ENCODE data around the gene ASCL3.
"Not testable (repeated sequence)": the region's sequence is repeated elsewhere in the genome, so short reads cannot be mapped to it uniquely, and the experiment has no call there.

Gene ASCL3

GRCh38 chr11:8980485-8980884, 37.7 kb upstream of the ASCL3 start:
- DNase-seq (ENCODE audit: low read depth), result no peak
- TF ChIP-seq, protein P1, sequence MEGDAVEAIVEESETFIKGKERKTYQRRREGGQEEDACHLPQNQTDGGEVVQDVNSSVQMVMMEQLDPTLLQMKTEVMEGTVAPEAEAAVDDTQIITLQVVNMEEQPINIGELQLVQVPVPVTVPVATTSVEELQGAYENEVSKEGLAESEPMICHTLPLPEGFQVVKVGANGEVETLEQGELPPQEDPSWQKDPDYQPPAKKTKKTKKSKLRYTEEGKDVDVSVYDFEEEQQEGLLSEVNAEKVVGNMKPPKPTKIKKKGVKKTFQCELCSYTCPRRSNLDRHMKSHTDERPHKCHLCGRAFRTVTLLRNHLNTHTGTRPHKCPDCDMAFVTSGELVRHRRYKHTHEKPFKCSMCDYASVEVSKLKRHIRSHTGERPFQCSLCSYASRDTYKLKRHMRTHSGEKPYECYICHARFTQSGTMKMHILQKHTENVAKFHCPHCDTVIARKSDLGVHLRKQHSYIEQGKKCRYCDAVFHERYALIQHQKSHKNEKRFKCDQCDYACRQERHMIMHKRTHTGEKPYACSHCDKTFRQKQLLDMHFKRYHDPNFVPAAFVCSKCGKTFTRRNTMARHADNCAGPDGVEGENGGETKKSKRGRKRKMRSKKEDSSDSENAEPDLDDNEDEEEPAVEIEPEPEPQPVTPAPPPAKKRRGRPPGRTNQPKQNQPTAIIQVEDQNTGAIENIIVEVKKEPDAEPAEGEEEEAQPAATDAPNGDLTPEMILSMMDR (conservative IDR thresholded peaks at IDR 0.05; ENCODE audit: control insufficient read depth, insufficient read depth, low read depth, low read length), result no peak
- no peak overlapping the region for H3K4me3 ChIP-seq (ENCODE audit: control insufficient read depth, low read depth, low read length)

- not testable (repeated sequence) for H3K4me3 ChIP-seq (ENCODE audit: control insufficient read depth, low read depth, low read length); DNase-seq (ENCODE audit: low read depth)
Observed at GRCh38 chr11:8979365-8979764, 36.5 kb upstream of the ASCL3 start.

DNA sequence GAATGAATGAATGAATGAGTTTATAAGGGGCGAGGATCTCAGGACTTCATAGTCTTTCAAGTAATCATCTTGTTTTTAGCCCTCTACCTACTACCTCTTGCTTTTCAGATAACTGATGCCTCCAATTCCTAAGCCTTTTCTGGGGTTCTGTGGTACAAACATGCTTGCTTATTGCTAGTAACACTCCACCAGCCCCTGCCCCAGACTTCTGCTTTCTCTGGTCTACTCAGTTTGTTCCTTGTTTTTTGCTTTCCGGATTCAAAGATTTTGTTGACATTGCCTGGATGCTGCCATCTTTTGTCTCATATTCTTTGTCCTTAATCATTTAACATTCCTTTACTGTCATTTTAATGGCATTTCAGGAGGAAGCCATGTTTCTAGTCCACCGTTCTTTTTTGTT, 30.3 kb upstream of the ASCL3 start:
- no peak overlapping the region for H3K4me3 ChIP-seq (ENCODE audit: control insufficient read depth, low read depth, low read length)
- TF ChIP-seq, protein P1 (conservative IDR thresholded peaks at IDR 0.05; ENCODE audit: control insufficient read depth, insufficient read depth, low read depth, low read length), result no peak

DNA sequence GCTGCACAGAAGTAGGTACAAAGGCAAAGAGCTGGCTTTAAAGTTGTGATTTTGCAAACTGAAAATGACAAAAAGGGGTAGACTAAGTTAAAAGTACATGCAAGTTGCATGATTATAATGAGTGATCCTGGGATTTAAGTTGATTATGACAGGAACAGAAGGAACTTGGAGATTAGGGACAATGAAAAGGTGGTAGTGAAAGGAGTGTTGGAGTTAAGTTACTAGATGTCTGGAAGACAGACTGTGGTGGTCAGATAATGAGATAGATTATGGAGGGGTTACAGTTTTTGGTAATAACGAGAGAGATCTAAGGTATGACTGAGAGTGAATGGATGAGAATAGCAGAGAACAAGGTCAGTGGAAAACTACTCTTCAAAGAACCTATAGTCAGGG, 29.1 kb upstream of the ASCL3 start:
- no peak overlapping the region for H3K4me3 ChIP-seq (ENCODE audit: control insufficient read depth, low read depth, low read length)
- no peak for DNase-seq (ENCODE audit: low read depth)
- TF ChIP-seq, protein P1 (conservative IDR thresholded peaks at IDR 0.05; ENCODE audit: control insufficient read depth, insufficient read depth, low read depth, low read length), result no peak

More for the DNA sequence above, 30.3 kb upstream of the ASCL3 start:
- DNase-seq (ENCODE audit: low read depth), result no peak

DNA sequence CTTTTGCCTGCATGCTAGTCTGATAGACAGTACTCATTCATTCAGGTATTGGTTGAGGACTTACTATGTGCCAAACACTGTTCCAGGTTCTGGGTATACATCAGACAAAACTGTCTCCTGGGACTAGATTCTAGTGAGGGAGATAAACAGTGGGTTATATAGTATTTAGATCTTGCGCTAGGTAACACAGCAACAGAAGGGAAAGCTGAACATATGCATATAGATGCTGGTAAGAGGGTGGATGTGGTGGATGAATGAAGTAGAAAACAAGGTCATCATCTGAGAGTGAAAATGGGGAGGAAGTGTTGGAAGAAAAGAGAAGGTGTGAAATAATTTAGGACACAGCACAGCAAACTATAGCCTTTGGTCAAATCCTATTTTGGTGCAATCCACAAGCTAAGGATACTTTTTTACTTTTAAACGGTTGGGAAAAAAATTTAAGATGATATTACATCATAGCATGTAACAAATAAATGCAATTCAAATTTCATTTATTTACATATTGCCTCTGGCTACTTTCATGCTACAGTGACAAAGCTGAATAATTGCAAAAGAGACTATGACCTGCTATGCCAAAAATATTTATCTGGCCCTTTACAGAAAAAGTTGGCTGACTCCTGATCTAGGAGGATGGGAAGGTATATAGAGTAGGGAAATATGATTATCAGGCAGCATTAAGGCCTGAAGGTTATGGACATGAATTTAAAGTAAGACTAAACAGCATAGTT, 28.5 kb upstream of the ASCL3 start:
- H3K4me3 ChIP-seq (ENCODE audit: control insufficient read depth, low read depth, low read length), result no peak overlapping the region
- TF ChIP-seq, protein P1 (conservative IDR thresholded peaks at IDR 0.05; ENCODE audit: control insufficient read depth, insufficient read depth, low read depth, low read length), result no peak
- DNase-seq (ENCODE audit: low read depth), result no peak

DNA sequence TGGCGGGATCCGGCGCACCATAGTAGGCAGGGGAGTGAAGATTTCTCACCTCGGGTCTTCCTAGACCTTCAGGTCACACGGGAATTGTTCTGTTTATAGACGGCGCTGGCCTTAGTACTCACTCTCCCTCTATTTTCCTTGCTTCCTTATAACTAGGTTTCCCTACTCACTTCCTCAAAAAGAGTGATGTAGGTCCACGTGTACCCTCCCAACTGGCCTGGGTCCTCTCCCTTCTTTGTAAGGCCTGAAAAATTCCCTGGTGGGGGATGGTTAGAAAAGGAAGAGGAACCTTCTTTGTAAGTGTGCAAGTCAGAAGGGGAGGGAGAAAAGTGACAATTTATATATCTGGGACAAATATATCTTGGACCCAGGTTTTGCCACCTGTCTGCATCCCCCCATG, 24.4 kb upstream of the ASCL3 start:
- TF ChIP-seq, protein P1 (conservative IDR thresholded peaks at IDR 0.05; ENCODE audit: control insufficient read depth, insufficient read depth, low read depth, low read length), result no peak
- H3K4me3 ChIP-seq (ENCODE audit: control insufficient read depth, low read depth, low read length), result no peak overlapping the region
- no peak for DNase-seq (ENCODE audit: low read depth)

GRCh38 chr11:8964324-8965320, 21.8 kb upstream of the ASCL3 start, which contains the start of gene TMEM9B:
TSS of gene TMEM9B (minus strand) at chr11:8964442. CDS start at chr11:8964313, 129 bp downstream.
- DNase-seq (ENCODE audit: low read depth), result peak; percentile 84
- peak within 1 kb of the TSS; percentile 70 for H3K4me3 ChIP-seq (ENCODE audit: control insufficient read depth, low read depth, low read length)
- TF ChIP-seq, protein P1 (conservative IDR thresholded peaks at IDR 0.05; ENCODE audit: control insufficient read depth, insufficient read depth, low read depth, low read length), result no peak

Measured in fibroblast of mammary gland (primary cell).